Thymus (tissue), 11 donors: ENCODE data around the gene NUDT4B. TPM values are rescaled to one million over a fixed set of nuclear protein-coding genes. Genes with fewer than 3 reads are reported as not detected.
"Not testable (repeated sequence)": the region's sequence is repeated elsewhere in the genome, so short reads cannot be mapped to it uniquely, and the experiment has no call there.

ENCODE experiments used
- DNase-seq, 9 donors: peaks; one replicate each; pipeline ENCODE4 v3.0.0-alpha.2; 2013; ENCODE audit warnings: low spot score in 9 of 9, low read depth in 6 of 9, missing footprints in 1 of 9
- H3K27ac ChIP-seq, 2 donors: one replicate each; pipeline ENCODE4 v1.5.1; 2013; ENCODE audit warnings: control low read depth in 1 of 2, low read depth in 1 of 2, low read length in 1 of 2, mild to moderate bottlenecking in 1 of 2, moderate library complexity in 1 of 2
- H3K27me3 ChIP-seq, 2 donors: one replicate each; pipeline ENCODE4 v1.5.1; 2013; ENCODE audit warnings: low read length in 1 of 2; ENCODE audit not compliant: control insufficient read depth in 2 of 2, insufficient read depth in 1 of 2
- H3K36me3 ChIP-seq, 2 donors: one replicate each; pipeline ENCODE4 v1.5.1; 2013; ENCODE audit warnings: low read length in 1 of 2, mild to moderate bottlenecking in 1 of 2, moderate library complexity in 1 of 2; ENCODE audit not compliant: control insufficient read depth in 2 of 2, insufficient read depth in 2 of 2
- H3K4me1 ChIP-seq, 2 donors: one replicate each; pipeline ENCODE4 v1.5.1; 2013; ENCODE audit warnings: low read length in 2 of 2; ENCODE audit not compliant: control insufficient read depth in 2 of 2, insufficient read depth in 2 of 2
- H3K4me3 ChIP-seq, 2 donors: one replicate each; pipeline ENCODE4 v1.5.1; 2013; ENCODE audit warnings: low read length in 2 of 2, control low read depth in 1 of 2, mild to moderate bottlenecking in 1 of 2
- H3K9me3 ChIP-seq, 2 donors: one replicate each; pipeline ENCODE4 v1.5.1; 2013; ENCODE audit warnings: low read length in 1 of 2, mild to moderate bottlenecking in 1 of 2; ENCODE audit not compliant: control insufficient read depth in 2 of 2, insufficient read depth in 1 of 2
- WGBS: extraction: QIAGEN DNeasy Blood & Tissue Kit; methylation state at CpG from one replicate; pipeline ENCODE4 v1.1.7; 2013; 5-methylcytosine and 5-hydroxymethylcytosine counted together
- polyA plus RNA-seq: library from polyadenylated mRNA; stranded (reverse); fragments of 200-250 nt; gene quantifications from one replicate; pipeline ENCODE4 v1.2.3, GENCODE V29; 2013
- total RNA-seq: library from RNA; stranded (reverse); fragments of 120-200 nt; gene quantifications from one replicate; pipeline ENCODE4 v1.2.4, GENCODE V29; 2013
- donor health status: healthy.

NUDT4B gene
- total and polyA plus RNA-seq, 2 donors, result 0.76 to 1.1 TPM

- not testable (repeated sequence) for H3K4me1 ChIP-seq, H3K9me3 ChIP-seq, H3K36me3 ChIP-seq, DNase-seq, H3K4me3 ChIP-seq, H3K27ac ChIP-seq, H3K27me3 ChIP-seq
- WGBS, result no CpG with 5 or more reads among the region's 2 CpGs
Observed at GRCh38 chr1:148775263-148775662, 26.7 kb downstream of the NUDT4B start.

GRCh38 chr1:148777649-148778048, 29.1 kb downstream of the NUDT4B start:
- not testable (repeated sequence) for H3K36me3 ChIP-seq, H3K27me3 ChIP-seq, H3K4me1 ChIP-seq, H3K9me3 ChIP-seq, H3K4me3 ChIP-seq, H3K27ac ChIP-seq, DNase-seq
- no CpG with 5 or more reads among the region's 1 CpG for WGBS

- not testable (repeated sequence) for H3K36me3 ChIP-seq, H3K4me3 ChIP-seq, DNase-seq, H3K9me3 ChIP-seq, H3K27ac ChIP-seq, H3K4me1 ChIP-seq, H3K27me3 ChIP-seq
- no CpG with 5 or more reads among the region's 1 CpG for WGBS
Observed at GRCh38 chr1:148780404-148780803, 31.8 kb downstream of the NUDT4B start.

GRCh38 chr1:148791543-148792099, 43.0 kb downstream of the NUDT4B start:
- not testable (repeated sequence) for H3K27ac ChIP-seq, H3K9me3 ChIP-seq, DNase-seq, H3K4me1 ChIP-seq, H3K4me3 ChIP-seq, H3K36me3 ChIP-seq, H3K27me3 ChIP-seq
- WGBS, result no CpG with 5 or more reads among the region's 23 CpGs

- not testable (repeated sequence) for H3K4me1 ChIP-seq, H3K27me3 ChIP-seq, H3K36me3 ChIP-seq, DNase-seq, H3K4me3 ChIP-seq, H3K27ac ChIP-seq, H3K9me3 ChIP-seq
- WGBS, result no CpG with 5 or more reads among the region's 4 CpGs
Observed at GRCh38 chr1:148793762-148794332, 45.3 kb downstream of the NUDT4B start.

Other genes with a start within 250 kb of the NUDT4B start
- gene NBPF14, start 152.8 kb upstream of the NUDT4B start, total RNA-seq, result 9.7 TPM
- gene NBPF14, start 152.8 kb upstream of the NUDT4B start, polyA plus RNA-seq, result 12.6 TPM
- 13.6 TPM for gene PDE4DIP, start 95.7 kb downstream of the NUDT4B start, total RNA-seq
- 15.7 TPM for gene PDE4DIP, start 95.7 kb downstream of the NUDT4B start, polyA plus RNA-seq